GM12878 (cell line): ENCODE data around the gene SOS1. TPM values are rescaled to one million over a fixed set of nuclear protein-coding genes. Genes with fewer than 3 reads are reported as not detected.

ENCODE experiments used
- ATAC-seq: fragments of 200-7000 bp; cut with Tn5 transposase; 3 replicates; pipeline ENCODE4 v1.9.1; 2020; ENCODE audit warnings: mild to moderate bottlenecking, moderate library complexity
- BruUV-seq: library from RNA; stranded (reverse); fragments of 400-500 nt; replicated peaks from 2 replicates; lab custom pipeline; 2021; lab: Mats Ljungman, UMichigan
- CTCF ChIA-PET: fragments of 300-600 bp; sonication (Branson Sonifier 250); formaldehyde crosslinking; extraction: SDS; loops from one replicate; lab custom pipeline; 2021; ENCODE audit warnings: inconsistent platforms; lab: Yijun Ruan, JAX
- POLR2A ChIA-PET: fragments of 350-600 bp; formaldehyde crosslinking; extraction: SDS; loops from one replicate; lab custom pipeline; 2021; ENCODE audit warnings: inconsistent platforms; lab: Charles Lee
- RAD21 ChIA-PET: fragments of 300-600 bp; sonication (Branson Sonifier 250); formaldehyde crosslinking; loops from one replicate; lab custom pipeline; 2023; ENCODE audit warnings: antibody characterized with exemption; ENCODE audit not compliant: unreplicated experiment; lab: Charles Lee
- SMC1A ChIA-PET: fragments of 300-600 bp; sonication (Branson Sonifier 250); formaldehyde crosslinking; loops from one replicate; lab custom pipeline; 2023; ENCODE audit not compliant: unreplicated experiment, uncharacterized antibody; lab: Charles Lee
- DNase-seq: peaks from one replicate; pipeline ENCODE4 v3.0.0-alpha.2; 2011; ENCODE audit warnings: low read depth, low spot score
- FAIRE-seq: peaks from 3 replicates; lab custom pipeline; 2011; peaks lifted over from hg19 to GRCh38; lab: Jason Lieb, UNC
- H2AFZ ChIP-seq: 2 replicates; pipeline ENCODE4 v1.6.0; 2011; ENCODE audit warnings: low read depth, low read length, control low read depth; ENCODE audit not compliant: control insufficient read depth
- H3K27ac ChIP-seq: 2 replicates; pipeline ENCODE4 v1.5.1; 2011; ENCODE audit warnings: control low read depth; ENCODE audit not compliant: control insufficient read depth, insufficient read depth
- H3K27me3 ChIP-seq, 2 experiments: replicated peaks in 1 of 2; 2 replicates each; pipeline versions ENCODE4 v1.6.0 to v1.6.1; 2011; ENCODE audit warnings: low read length in 1 of 2; ENCODE audit not compliant: control insufficient read depth in 2 of 2, insufficient read depth in 2 of 2
- H3K36me3 ChIP-seq, 2 experiments: 2 replicates each; pipeline ENCODE4 v1.5.1; 2011; ENCODE audit warnings: low read length in 1 of 2; ENCODE audit not compliant: control insufficient read depth in 2 of 2, insufficient read depth in 2 of 2
- H3K4me1 ChIP-seq: 2 replicates; pipeline ENCODE4 v1.6.1; 2011; ENCODE audit warnings: mild to moderate bottlenecking, low read length, moderate library complexity, mixed read lengths; ENCODE audit not compliant: control insufficient read depth, insufficient read depth
- H3K4me2 ChIP-seq: 2 replicates; pipeline ENCODE4 v1.6.0; 2011; ENCODE audit warnings: control low read depth; ENCODE audit not compliant: control insufficient read depth, insufficient read depth
- H3K4me3 ChIP-seq: fragments of 200-600 bp; sonication (generic); 2 replicates; pipeline ENCODE4 v1.5.1; 2016
- H3K79me2 ChIP-seq: 2 replicates; pipeline ENCODE4 v1.6.0; 2011; ENCODE audit warnings: low read length; ENCODE audit not compliant: control insufficient read depth, insufficient read depth
- H3K9ac ChIP-seq: 2 replicates; pipeline ENCODE4 v1.8.0; 2011; ENCODE audit warnings: low read length, control low read depth, mixed read lengths; ENCODE audit not compliant: control insufficient read depth, insufficient read depth
- H3K9me3 ChIP-seq: replicated peaks from 3 replicates; pipeline ENCODE4 v1.5.1; 2011; ENCODE audit warnings: mild to moderate bottlenecking, low read length; ENCODE audit not compliant: control insufficient read depth, insufficient read depth
- H4K20me1 ChIP-seq: 2 replicates; pipeline ENCODE4 v1.6.0; 2011; ENCODE audit not compliant: control insufficient read depth, insufficient read depth
- BCL11A ChIP-seq: IDR thresholded peaks from 2 replicates; pipeline ENCODE4 v1.6.1; 2011; ENCODE audit warnings: low read depth, low read length
- CEBPB ChIP-seq, 2 experiments: fragments of 150-350 bp in 1 of 2; IDR thresholded peaks; 2 replicates each; pipeline ENCODE4 v1.6.1; 2012 to 2014; ENCODE audit warnings: low read depth in 2 of 2, low read length in 2 of 2, borderline replicate concordance in 1 of 2, inconsistent platforms in 1 of 2
- CHD2 ChIP-seq: IDR thresholded peaks from 2 replicates; pipeline ENCODE4 v1.6.1; 2011; ENCODE audit warnings: low read depth, low read length, improper control_type of control experiment, borderline replicate concordance
- ELK1 ChIP-seq: IDR thresholded peaks from 2 replicates; pipeline ENCODE4 v1.6.1; 2012; ENCODE audit warnings: low read depth, low read length, improper control_type of control experiment
- HSF1 ChIP-seq: fragments of 150-350 bp; IDR thresholded peaks from 2 replicates; pipeline ENCODE4 v1.6.1; 2014; ENCODE audit warnings: mild to moderate bottlenecking, low read depth, low read length
- MAX ChIP-seq: IDR thresholded peaks from 2 replicates; pipeline ENCODE4 v1.6.1; 2012; ENCODE audit warnings: low read depth, low read length, improper control_type of control experiment
- NBN ChIP-seq: fragments of 450-650 bp; IDR thresholded peaks from 2 replicates; pipeline ENCODE4 v1.6.1; 2016
- NFYB ChIP-seq: IDR thresholded peaks from 2 replicates; pipeline ENCODE4 v1.6.1; 2011; ENCODE audit warnings: low read depth, mild to moderate bottlenecking, low read length, improper control_type of control experiment, moderate library complexity; ENCODE audit not compliant: insufficient read depth
- NR2F1 ChIP-seq: fragments of 450-650 bp; conservative IDR thresholded peaks from 2 replicates; pipeline ENCODE4 v1.6.1; 2017; ENCODE audit warnings: mild to moderate bottlenecking
- NRF1 ChIP-seq: conservative IDR thresholded peaks from 2 replicates; pipeline ENCODE4 v1.6.1; 2011; ENCODE audit warnings: mild to moderate bottlenecking, low read depth, low read length, improper control_type of control experiment
- RAD51 ChIP-seq: fragments of 450-650 bp; IDR thresholded peaks from 2 replicates; pipeline ENCODE4 v1.6.1; 2016; ENCODE audit warnings: moderate library complexity, mild to moderate bottlenecking, inconsistent platforms
- RB1 ChIP-seq: fragments of 450-650 bp; formaldehyde crosslinking; IDR thresholded peaks from 2 replicates; pipeline ENCODE4 v1.6.1; 2017; ENCODE audit warnings: mild to moderate bottlenecking, borderline replicate concordance
- SMC3 ChIP-seq: IDR thresholded peaks from 2 replicates; pipeline ENCODE4 v1.6.1; 2011; ENCODE audit warnings: low read length, improper control_type of control experiment, borderline replicate concordance
- YY1 ChIP-seq: IDR thresholded peaks from 2 replicates; pipeline ENCODE4 v1.6.1; 2011; ENCODE audit warnings: low read depth, mild to moderate bottlenecking, low read length
- WGBS: methylation state at CpG from one replicate; pipeline ENCODE4 v1.1.6; 2016; ENCODE audit warnings: low lambda C conversion rate; ENCODE audit not compliant: insufficient replicate concordance, insufficient coverage; ENCODE audit errors: missing lambda C conversion rate; 5-methylcytosine and 5-hydroxymethylcytosine counted together
- in situ Hi-C: fragments of 300-500 bp; cut with MboI; formaldehyde crosslinking; loops from 9 replicates; pipeline ENCODE4 v1.14.3; 2018; ENCODE audit warnings: mixed read lengths
- intact Hi-C: fragments of 100-400 bp; cut with micrococcal nuclease; formaldehyde crosslinking; loops from one replicate; pipeline ENCODE4 v1.14.2; 2022; ENCODE audit not compliant: unreplicated experiment
- polyA plus RNA-seq, 11 experiments: library from polyadenylated mRNA; depleted of rRNA in 4 of 11; unstranded in 6 of 11; stranded (reverse) in 5 of 11; fragments of >200 nt; fragmentation: Nextera tagmentation in 4 of 11; fragmentation: Illumina TruSeq in 1 of 11; extraction: Ambion mirVana in 4 of 11; extraction: Trizol in 1 of 11; gene quantifications; 1 replicate in 1 of 11; 2 replicates in 10 of 11; pipeline versions ENCODE4 v1.2.1 to v1.2.3, GENCODE V29; 2011 to 2016; ENCODE audit warnings: inconsistent platforms in 2 of 11, missing spikeins in 2 of 11, low read depth in 1 of 11
- total RNA-seq, 4 experiments: library from RNA; depleted of rRNA in 3 of 4; stranded (reverse); fragments of >200 nt in 3 of 4; fragmentation: Illumina TruSeq in 1 of 4; extraction: Trizol in 1 of 4; gene quantifications; 2 replicates each; pipeline versions ENCODE4 v1.2.1 to v1.2.3, GENCODE V29; 2013 to 2021
- TF ChIP-seq, protein P1 (sequence below): fragments of 450-650 bp; IDR thresholded peaks from 2 replicates; pipeline ENCODE4 v1.6.1; 2017; ENCODE audit warnings: antibody characterized with exemption, mild to moderate bottlenecking, moderate library complexity

SOS1 gene
- total and polyA plus RNA-seq, 10 of the 15 experiments (the other 5 are each of a cell fraction or from before 2014, with no cell fraction given), result 2.1 to 24.1 (median 8.5) TPM

DNA sequence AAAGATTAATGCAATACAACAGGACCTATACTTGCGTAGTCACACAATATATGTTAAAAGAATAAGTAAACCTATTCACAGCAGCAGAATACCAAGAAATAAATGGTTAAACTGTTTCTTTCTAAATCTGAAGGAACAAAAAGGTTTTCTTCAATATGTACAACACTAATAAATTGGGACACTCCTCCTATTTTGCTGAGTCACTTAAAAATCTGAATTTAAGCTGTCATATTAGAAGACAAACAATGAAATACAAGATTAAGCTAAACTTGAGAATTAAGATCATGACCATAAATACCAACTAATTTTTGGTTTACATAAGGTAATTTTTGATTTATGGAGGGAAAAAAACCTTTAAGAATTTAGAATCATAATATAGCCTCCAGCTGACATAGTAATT, 138.4 kb downstream of the SOS1 start (continued):
- TF ChIP-seq, protein P1, sequence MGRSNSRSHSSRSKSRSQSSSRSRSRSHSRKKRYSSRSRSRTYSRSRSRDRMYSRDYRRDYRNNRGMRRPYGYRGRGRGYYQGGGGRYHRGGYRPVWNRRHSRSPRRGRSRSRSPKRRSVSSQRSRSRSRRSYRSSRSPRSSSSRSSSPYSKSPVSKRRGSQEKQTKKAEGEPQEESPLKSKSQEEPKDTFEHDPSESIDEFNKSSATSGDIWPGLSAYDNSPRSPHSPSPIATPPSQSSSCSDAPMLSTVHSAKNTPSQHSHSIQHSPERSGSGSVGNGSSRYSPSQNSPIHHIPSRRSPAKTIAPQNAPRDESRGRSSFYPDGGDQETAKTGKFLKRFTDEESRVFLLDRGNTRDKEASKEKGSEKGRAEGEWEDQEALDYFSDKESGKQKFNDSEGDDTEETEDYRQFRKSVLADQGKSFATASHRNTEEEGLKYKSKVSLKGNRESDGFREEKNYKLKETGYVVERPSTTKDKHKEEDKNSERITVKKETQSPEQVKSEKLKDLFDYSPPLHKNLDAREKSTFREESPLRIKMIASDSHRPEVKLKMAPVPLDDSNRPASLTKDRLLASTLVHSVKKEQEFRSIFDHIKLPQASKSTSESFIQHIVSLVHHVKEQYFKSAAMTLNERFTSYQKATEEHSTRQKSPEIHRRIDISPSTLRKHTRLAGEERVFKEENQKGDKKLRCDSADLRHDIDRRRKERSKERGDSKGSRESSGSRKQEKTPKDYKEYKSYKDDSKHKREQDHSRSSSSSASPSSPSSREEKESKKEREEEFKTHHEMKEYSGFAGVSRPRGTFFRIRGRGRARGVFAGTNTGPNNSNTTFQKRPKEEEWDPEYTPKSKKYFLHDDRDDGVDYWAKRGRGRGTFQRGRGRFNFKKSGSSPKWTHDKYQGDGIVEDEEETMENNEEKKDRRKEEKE, result no peak
- no peak for TF ChIP-seq RB1
- no peak for TF ChIP-seq HSF1

DNA sequence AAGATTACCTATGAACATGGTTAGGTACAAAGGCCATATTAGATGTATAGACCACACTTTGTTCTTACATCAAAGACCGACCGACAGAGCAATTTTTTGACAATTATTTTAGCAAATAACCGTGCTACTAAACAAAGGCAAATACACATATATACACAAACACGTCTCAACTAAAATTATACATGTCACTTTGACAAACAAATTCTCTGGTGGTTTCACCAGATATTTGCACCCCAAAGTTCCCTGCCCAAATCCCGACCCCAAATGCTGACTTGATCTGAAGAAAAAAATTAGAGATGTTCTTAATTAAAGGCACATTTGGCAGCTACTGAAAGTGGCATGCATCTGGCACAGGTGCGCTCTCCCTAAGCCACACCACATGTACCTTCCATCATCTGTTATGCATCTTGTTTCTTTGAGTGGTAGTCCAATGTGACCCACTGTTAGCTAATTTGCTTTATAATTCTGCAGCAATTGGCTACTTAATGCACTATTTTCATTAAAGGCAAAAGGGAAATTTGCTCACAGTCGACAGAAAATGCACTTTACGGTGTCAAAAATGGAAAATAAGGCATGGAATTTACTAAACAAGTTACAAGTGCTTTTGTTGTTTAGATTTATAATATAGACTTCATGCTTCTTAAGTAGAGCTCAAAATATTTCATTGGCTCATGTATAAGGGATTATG, 139.0 kb downstream of the SOS1 start:
- FAIRE-seq, result no peak
- no peaks in the 10 kb centered on the region for H3K36me3 ChIP-seq
- TF ChIP-seq YY1 (no peak), NR2F1 (no peak), BCL11A (no peak), CHD2 (no peak), NRF1 (no peak), NBN (no peak), RAD51 (no peak), HSF1 (no peak), SMC3 (no peak), CEBPB (IDR thresholded peaks at IDR 0.05; ENCODE audit: borderline replicate concordance in 1 of 2, low read depth in 2 of 2, low read length in 2 of 2) (no peak), ELK1 (no peak), NFYB (no peak), MAX (no peak)

More for the DNA sequence above, 139.0 kb downstream of the SOS1 start:
- H3K4me1 ChIP-seq, result no peaks in the 10 kb centered on the region
- H3K27me3 ChIP-seq, result no peaks in the 10 kb centered on the region
- WGBS, result 98% methylated on average over 8 of the region's 8 CpGs
- no peak overlapping the region for H3K4me3 ChIP-seq
- intact Hi-C loops (no loop called here), in situ Hi-C loops (no loop called here)
- H3K27ac ChIP-seq, result no peak overlapping the region
- CTCF ChIA-PET, result interaction anchor here (0.7 to 1.9 kb wide), 2 partner anchors 11 to 34 kb away, joined by 3 read pairs; no protein-coding TSS in a partner anchor
- DNase-seq (no peak), ATAC-seq (no peak)
- H3K4me2 ChIP-seq, result no peak overlapping the region
- POLR2A ChIA-PET, result no interaction called here
- SMC1A ChIA-PET, result interaction anchor here (1.1 kb wide), 1 partner anchor 9 kb away, joined by 4 read pairs; no protein-coding TSS in a partner anchor
- no peak overlapping the region for H2AFZ ChIP-seq
- H4K20me1 ChIP-seq, result no peaks in the 10 kb centered on the region
- RAD21 ChIA-PET, result no interaction called here
- H3K79me2 ChIP-seq, result no peaks in the 10 kb centered on the region
- no peak overlapping the region for H3K9ac ChIP-seq
- BruUV-seq, result no TSS peak
- H3K9me3 ChIP-seq, result no peaks in the 10 kb centered on the region
